Right lobe of liver (tissue), 6 donors: Measurements from ENCODE around the gene EFHD2. TPM values are rescaled to one million over a fixed set of nuclear protein-coding genes. Genes with fewer than 3 reads are reported as not detected.

Experiments used
- ATAC-seq, 4 donors: fragments of 200-7000 bp; cut with Tn5 transposase; one replicate each; pipeline ENCODE4 v1.9.1; 2020; ENCODE audit warnings: mild to moderate bottlenecking in 4 of 4, moderate library complexity in 4 of 4
- DNase-seq, 3 donors: peaks; one replicate each; pipeline ENCODE4 v3.0.0-alpha.2; 2020
- H3K27ac ChIP-seq, 3 donors: fragments of 200-600 bp; one replicate each; pipeline ENCODE4 v1.8.0; 2022
- H3K27me3 ChIP-seq, 2 donors: fragments of 200-600 bp; one replicate each; pipeline ENCODE4 v1.8.0; 2022
- H3K36me3 ChIP-seq, 4 donors: fragments of 200-600 bp; sonication (generic) in 1 of 4; one replicate each; pipeline versions ENCODE4 v1.5.1 to v1.8.0; 2017 to 2022; ENCODE audit warnings: control low read depth in 1 of 4
- H3K4me1 ChIP-seq, 4 donors: fragments of 200-600 bp; sonication (generic) in 1 of 4; one replicate each; pipeline versions ENCODE4 v1.5.1 to v1.8.0; 2017 to 2022; ENCODE audit warnings: control low read depth in 1 of 4
- H3K4me3 ChIP-seq, 3 donors: fragments of 200-600 bp; one replicate each; pipeline ENCODE4 v1.8.0; 2022
- H3K9me3 ChIP-seq, 4 donors: fragments of 200-600 bp; sonication (generic) in 1 of 4; one replicate each; pipeline versions ENCODE4 v1.5.1 to v1.8.0; 2017 to 2022; ENCODE audit warnings: control low read depth in 1 of 4
- POLR2A ChIP-seq: fragments of 450-650 bp; IDR thresholded peaks from one replicate; pipeline ENCODE4 v1.6.1; 2017; ENCODE audit warnings: antibody characterized with exemption, mild to moderate bottlenecking
- WGBS: methylation state at CpG from one replicate; pipeline ENCODE4 v1.1.6; 2018; ENCODE audit warnings: low coverage, low lambda C conversion rate; ENCODE audit not compliant: insufficient coverage; ENCODE audit errors: missing lambda C conversion rate; 5-methylcytosine and 5-hydroxymethylcytosine counted together
- intact Hi-C, 2 donors: fragments of 100-400 bp; cut with DNase I; formaldehyde crosslinking; loops; one replicate each; pipeline versions ENCODE4 v1.11.2 to v1.14.1; 2022
- total RNA-seq, 6 experiments: library from RNA; depleted of rRNA in 2 of 6; stranded (reverse); fragments of >200 nt in 2 of 6; fragmentation: NEBNext Ultra II Directional in 3 of 6; extraction: Animal tissue kit (Norgen Biotek cat#: 25700) in 3 of 6; gene quantifications; one replicate each; pipeline versions ENCODE4 v1.1.0 to v1.2.4, GENCODE V29; 2016 to 2023
- TF ChIP-seq, protein P1 (sequence below), 4 donors: fragments of 200-600 bp in 3 of 4; fragments of 450-650 bp in 1 of 4; IDR thresholded peaks; one replicate each; pipeline versions ENCODE4 v1.5.1 to v1.8.0; 2016 to 2022; ENCODE audit warnings: antibody characterized with exemption in 4 of 4, mild to moderate bottlenecking in 2 of 4
- donor health status: DM: no; HTN: yes; CAD: no.
- donor health status: DM: no; HTN: no; CAD: no.
- donor health status: DM: no; HTN: no; CAD: no.
- donor health status: DM: no; HTN: yes; CAD: no.
- donor health status: DM: no; HTN: yes; CAD: no.

EFHD2 gene
- total RNA-seq, 6 experiments from 2014 or later, result 9.9 to 19.4 (median 15.6) TPM

DNA sequence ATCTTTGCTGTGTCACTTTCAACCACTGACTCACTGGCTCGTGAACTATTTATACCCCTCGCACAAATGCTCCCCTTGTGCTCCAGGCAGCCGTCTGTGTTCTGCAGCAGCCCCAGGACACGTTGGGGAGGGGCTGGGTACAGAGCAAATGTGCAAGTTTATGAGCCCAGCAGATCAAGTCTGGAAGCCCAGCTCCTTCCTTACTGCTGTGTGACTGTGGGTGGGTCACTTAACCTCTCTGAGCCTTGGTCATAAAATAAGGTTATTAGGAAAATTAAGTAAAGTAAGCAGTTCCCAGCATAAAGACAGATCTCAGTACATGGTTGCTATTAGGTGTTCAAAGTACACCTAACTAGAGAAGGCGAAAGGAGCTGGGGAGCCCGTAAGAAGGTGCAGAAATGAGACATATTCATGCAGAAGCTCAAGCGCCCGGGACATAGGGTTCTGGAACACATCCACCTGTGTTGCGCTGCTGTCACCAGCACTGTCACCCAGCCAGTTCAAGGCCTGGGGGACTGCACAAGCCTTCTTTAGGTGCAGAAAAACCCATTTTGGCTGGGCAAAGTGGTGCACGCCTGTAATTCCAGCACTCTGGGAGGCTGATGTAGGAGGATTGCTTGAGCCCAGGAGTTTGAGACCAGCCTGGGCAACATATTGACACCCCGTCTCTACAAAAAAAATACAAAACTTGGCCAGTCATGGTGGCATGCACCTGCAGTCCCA lies 13.8 kb downstream of the EFHD2 start:
- H3K36me3 ChIP-seq, result no peaks in the 10 kb centered on the region
- no peaks in the 10 kb centered on the region for H3K27me3 ChIP-seq
- H3K27ac ChIP-seq, result no peak overlapping the region
- intact Hi-C loops, result no loop called here
- 72% methylated on average over 3 of the region's 11 CpGs for WGBS
- H3K4me1 ChIP-seq, result peaks cover 0 to 33% (median 4%) of the 10 kb centered on the region in 4 donors
- TF ChIP-seq, protein P1, sequence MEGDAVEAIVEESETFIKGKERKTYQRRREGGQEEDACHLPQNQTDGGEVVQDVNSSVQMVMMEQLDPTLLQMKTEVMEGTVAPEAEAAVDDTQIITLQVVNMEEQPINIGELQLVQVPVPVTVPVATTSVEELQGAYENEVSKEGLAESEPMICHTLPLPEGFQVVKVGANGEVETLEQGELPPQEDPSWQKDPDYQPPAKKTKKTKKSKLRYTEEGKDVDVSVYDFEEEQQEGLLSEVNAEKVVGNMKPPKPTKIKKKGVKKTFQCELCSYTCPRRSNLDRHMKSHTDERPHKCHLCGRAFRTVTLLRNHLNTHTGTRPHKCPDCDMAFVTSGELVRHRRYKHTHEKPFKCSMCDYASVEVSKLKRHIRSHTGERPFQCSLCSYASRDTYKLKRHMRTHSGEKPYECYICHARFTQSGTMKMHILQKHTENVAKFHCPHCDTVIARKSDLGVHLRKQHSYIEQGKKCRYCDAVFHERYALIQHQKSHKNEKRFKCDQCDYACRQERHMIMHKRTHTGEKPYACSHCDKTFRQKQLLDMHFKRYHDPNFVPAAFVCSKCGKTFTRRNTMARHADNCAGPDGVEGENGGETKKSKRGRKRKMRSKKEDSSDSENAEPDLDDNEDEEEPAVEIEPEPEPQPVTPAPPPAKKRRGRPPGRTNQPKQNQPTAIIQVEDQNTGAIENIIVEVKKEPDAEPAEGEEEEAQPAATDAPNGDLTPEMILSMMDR (IDR thresholded peaks at IDR 0.05), result no peak
- no peak for TF ChIP-seq POLR2A
- ATAC-seq (no peak), DNase-seq (no peak)
- H3K4me3 ChIP-seq, result no peak overlapping the region
- no peaks in the 10 kb centered on the region for H3K9me3 ChIP-seq

DNA sequence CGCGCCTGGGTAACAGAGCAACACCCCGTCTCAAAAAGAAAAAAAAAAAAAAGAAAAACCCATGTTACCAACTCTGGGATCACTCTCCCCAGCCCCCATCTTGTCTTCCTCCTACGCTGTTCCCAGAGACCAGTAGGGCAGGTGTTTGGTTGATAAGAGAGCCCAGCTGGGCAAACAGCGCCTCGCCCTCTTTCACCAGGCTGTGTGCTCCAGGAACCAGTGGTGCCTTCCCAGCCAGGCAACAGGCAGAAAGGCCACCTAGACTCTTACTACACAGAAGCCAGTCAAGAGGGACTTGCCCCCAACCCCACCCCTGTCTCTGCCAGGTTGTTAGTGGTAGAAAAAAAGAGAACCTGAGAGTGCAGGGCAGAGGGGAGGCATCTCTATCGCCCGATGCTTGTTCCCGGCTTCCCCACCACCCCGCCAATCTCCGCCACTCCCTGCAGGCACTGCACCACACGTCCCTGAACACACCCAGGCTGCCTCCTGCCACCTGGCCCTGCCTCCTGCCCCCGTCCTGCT lies 14.5 kb downstream of the EFHD2 start:
- Histone ChIP-seq H3K27ac (no peak overlapping the region), H3K4me1 (peaks cover 0 to 33% (median 4%) of the 10 kb centered on the region in 4 donors), H3K4me3 (no peak overlapping the region), H3K36me3 (no peaks in the 10 kb centered on the region), H3K27me3 (no peaks in the 10 kb centered on the region), H3K9me3 (no peaks in the 10 kb centered on the region)
- ATAC-seq (peak in 3 of 4 donors; percentile 33 to 69 (median 64)), DNase-seq (peak in 2 of 3 donors; percentile 47 to 64)
- intact Hi-C loops, result no loop called here
- no peak for TF ChIP-seq POLR2A
- TF ChIP-seq, protein P1 (IDR thresholded peaks at IDR 0.05), result no peak
- 36% methylated on average over 3 of the region's 13 CpGs for WGBS

DNA sequence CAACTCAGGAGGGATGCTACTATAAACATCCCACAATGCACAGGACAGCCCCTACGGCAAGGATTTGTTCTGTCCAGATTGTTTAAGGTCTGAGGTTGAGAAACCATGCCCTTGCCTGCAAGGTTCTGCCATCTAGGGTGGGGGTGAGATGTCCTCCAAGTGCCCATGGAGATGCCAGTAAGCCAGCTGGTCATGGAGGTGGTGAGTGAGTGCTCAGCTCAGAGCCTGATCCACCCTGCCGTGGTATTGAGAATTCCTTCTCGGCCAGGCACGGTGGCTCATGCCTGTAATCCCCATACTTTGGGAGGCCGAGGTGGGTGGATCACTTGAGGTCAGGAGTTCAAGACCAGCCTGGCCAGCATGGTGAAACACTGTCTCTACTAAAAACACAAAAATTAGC lies 15.3 kb downstream of the EFHD2 start:
- intact Hi-C loops, result loop anchor here in 1 of 2 donors (5.0 kb wide), 1 partner anchor 93 kb away; no protein-coding TSS in a partner anchor
- no peaks in the 10 kb centered on the region for H3K27me3 ChIP-seq
- DNase-seq, result no peak
- H3K4me3 ChIP-seq, result no peak overlapping the region
- H3K36me3 ChIP-seq, result no peaks in the 10 kb centered on the region
- no peak for ATAC-seq
- WGBS, result 93% methylated on average over 2 of the region's 5 CpGs
- H3K9me3 ChIP-seq, result no peaks in the 10 kb centered on the region
- H3K27ac ChIP-seq, result no peak overlapping the region
- H3K4me1 ChIP-seq, result peaks cover 0 to 33% (median 4%) of the 10 kb centered on the region in 4 donors
- TF ChIP-seq POLR2A, result no peak
- TF ChIP-seq, protein P1 (IDR thresholded peaks at IDR 0.05), result no peak

DNA sequence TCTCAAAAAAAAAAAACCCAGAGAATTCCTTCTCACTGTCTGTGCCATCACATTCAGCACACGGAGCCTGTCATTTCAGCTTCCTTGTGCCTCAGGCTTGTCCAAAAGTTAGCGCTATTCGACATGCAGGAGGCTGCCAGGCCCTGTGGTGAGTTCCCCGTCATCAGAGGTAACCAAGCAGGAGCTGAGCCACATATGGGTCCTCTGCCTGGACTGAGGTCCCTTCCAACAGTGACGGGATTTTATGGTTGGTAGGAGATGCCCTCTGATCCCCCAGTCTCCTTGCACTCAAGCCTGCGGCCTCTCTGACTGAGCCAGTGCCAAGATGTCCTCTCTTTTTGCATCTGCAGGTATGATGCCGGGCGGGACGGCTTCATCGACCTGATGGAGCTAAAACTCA lies 15.8 kb downstream of the EFHD2 start:
- H3K27ac ChIP-seq, result no peak overlapping the region
- no peak for TF ChIP-seq POLR2A
- TF ChIP-seq, protein P1 (IDR thresholded peaks at IDR 0.05), result no peak

More for the DNA sequence above, 15.8 kb downstream of the EFHD2 start:
- no peak overlapping the region for H3K4me3 ChIP-seq
- ATAC-seq (no peak), DNase-seq (no peak)
- H3K9me3 ChIP-seq, result no peaks in the 10 kb centered on the region
- intact Hi-C loops, result loop anchor here in 1 of 2 donors (5.0 kb wide), 1 partner anchor 93 kb away; no protein-coding TSS in a partner anchor
- 100% methylated on average over 3 of the region's 10 CpGs for WGBS
- H3K4me1 ChIP-seq, result peaks cover 0 to 30% (median 3%) of the 10 kb centered on the region in 4 donors
- no peaks in the 10 kb centered on the region for H3K36me3 ChIP-seq
- no peaks in the 10 kb centered on the region for H3K27me3 ChIP-seq
